GM12878 (cell line): ENCODE results near the gene NR2F2.

Source experiments
- CTCF ChIP-seq, 3 experiments: IDR thresholded peaks in 2 of 3; conservative IDR thresholded peaks in 1 of 3; 2 replicates each; pipeline ENCODE4 v1.5.1; 2011; ENCODE audit warnings: low read depth in 3 of 3, low read length in 3 of 3, mild to moderate bottlenecking in 3 of 3, control low read depth in 2 of 3, moderate library complexity in 2 of 3, inconsistent platforms in 1 of 3, mixed read lengths in 1 of 3; ENCODE audit not compliant: control insufficient read depth in 2 of 3, insufficient read depth in 1 of 3; ENCODE audit errors: extremely low read depth in 1 of 3
- ESRRA ChIP-seq: IDR thresholded peaks from 2 replicates; pipeline ENCODE4 v1.6.1; 2012; ENCODE audit warnings: mild to moderate bottlenecking, low read length, improper control_type of control experiment
- EZH2 ChIP-seq: IDR thresholded peaks from 2 replicates; pipeline ENCODE4 v1.6.1; 2012; ENCODE audit warnings: low read depth, mild to moderate bottlenecking, control low read depth, inconsistent platforms, low read length, borderline replicate concordance; ENCODE audit not compliant: control insufficient read depth
- NFYB ChIP-seq: IDR thresholded peaks from 2 replicates; pipeline ENCODE4 v1.6.1; 2011; ENCODE audit warnings: low read depth, mild to moderate bottlenecking, low read length, improper control_type of control experiment, moderate library complexity; ENCODE audit not compliant: insufficient read depth
- NR2C1 ChIP-seq: fragments of 450-650 bp; IDR thresholded peaks from 2 replicates; pipeline ENCODE4 v1.6.1; 2017; ENCODE audit warnings: antibody characterized with exemption, mild to moderate bottlenecking, moderate library complexity
- POLR2A ChIP-seq: IDR thresholded peaks from 2 replicates; pipeline ENCODE4 v1.6.1; 2011; ENCODE audit warnings: low read depth, mild to moderate bottlenecking, low read length
- ZNF24 ChIP-seq: fragments of 450-650 bp; IDR thresholded peaks from 2 replicates; pipeline ENCODE4 v1.6.1; 2017; ENCODE audit warnings: antibody characterized with exemption, mild to moderate bottlenecking
- ZNF274 ChIP-seq: IDR thresholded peaks from one replicate; pipeline ENCODE4 v1.8.0; 2011; ENCODE audit not compliant: insufficient read length, insufficient read depth
- ZSCAN29 ChIP-seq: fragments of 450-650 bp; IDR thresholded peaks from 2 replicates; pipeline ENCODE4 v1.6.1; 2017; ENCODE audit warnings: mild to moderate bottlenecking, moderate library complexity

- TF ChIP-seq ZNF24 (no peak), CTCF (IDR thresholded peaks at IDR 0.05 in 2 of 3, conservative IDR thresholded peaks at IDR 0.05 in 1 of 3; ENCODE audit: control insufficient read depth in 2 of 3, extremely low read depth in 1 of 3, insufficient read depth in 1 of 3, low read depth in 3 of 3, low read length in 3 of 3) (no peak), ZNF274 (no peak), NR2C1 (no peak), EZH2 (no peak), NFYB (no peak), POLR2A (no peak), ZSCAN29 (no peak), ESRRA (no peak)
Observed at GRCh38 chr15:96324940-96325540, 5.5 kb upstream of the NR2F2 start.
